IPS-18a (cell line): Measurements from ENCODE around the gene FBLN1.

Experiments used
- H3K27ac ChIP-seq: one replicate; pipeline ENCODE4 v1.5.1; 2013; ENCODE audit warnings: low read length
- H3K27me3 ChIP-seq: one replicate; pipeline ENCODE4 v1.6.1; 2013; ENCODE audit warnings: mild to moderate bottlenecking, low read length; ENCODE audit not compliant: control insufficient read depth, insufficient read depth
- H3K36me3 ChIP-seq: one replicate; pipeline ENCODE4 v1.6.1; 2013; ENCODE audit warnings: low read depth, low read length; ENCODE audit not compliant: control insufficient read depth
- H3K4me1 ChIP-seq: one replicate; pipeline ENCODE4 v1.6.1; 2013; ENCODE audit warnings: low read depth, low read length; ENCODE audit not compliant: control insufficient read depth
- H3K4me3 ChIP-seq: one replicate; pipeline ENCODE4 v1.5.1; 2013; ENCODE audit warnings: low read length
- H3K9ac ChIP-seq: one replicate; pipeline ENCODE4 v1.6.1; 2013; ENCODE audit warnings: mild to moderate bottlenecking, low read length, moderate library complexity
- H3K9me3 ChIP-seq: one replicate; pipeline ENCODE4 v1.6.1; 2013; ENCODE audit warnings: low read depth, low read length; ENCODE audit not compliant: control insufficient read depth

Gene FBLN1, protein sequence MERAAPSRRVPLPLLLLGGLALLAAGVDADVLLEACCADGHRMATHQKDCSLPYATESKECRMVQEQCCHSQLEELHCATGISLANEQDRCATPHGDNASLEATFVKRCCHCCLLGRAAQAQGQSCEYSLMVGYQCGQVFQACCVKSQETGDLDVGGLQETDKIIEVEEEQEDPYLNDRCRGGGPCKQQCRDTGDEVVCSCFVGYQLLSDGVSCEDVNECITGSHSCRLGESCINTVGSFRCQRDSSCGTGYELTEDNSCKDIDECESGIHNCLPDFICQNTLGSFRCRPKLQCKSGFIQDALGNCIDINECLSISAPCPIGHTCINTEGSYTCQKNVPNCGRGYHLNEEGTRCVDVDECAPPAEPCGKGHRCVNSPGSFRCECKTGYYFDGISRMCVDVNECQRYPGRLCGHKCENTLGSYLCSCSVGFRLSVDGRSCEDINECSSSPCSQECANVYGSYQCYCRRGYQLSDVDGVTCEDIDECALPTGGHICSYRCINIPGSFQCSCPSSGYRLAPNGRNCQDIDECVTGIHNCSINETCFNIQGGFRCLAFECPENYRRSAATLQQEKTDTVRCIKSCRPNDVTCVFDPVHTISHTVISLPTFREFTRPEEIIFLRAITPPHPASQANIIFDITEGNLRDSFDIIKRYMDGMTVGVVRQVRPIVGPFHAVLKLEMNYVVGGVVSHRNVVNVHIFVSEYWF

DNA sequence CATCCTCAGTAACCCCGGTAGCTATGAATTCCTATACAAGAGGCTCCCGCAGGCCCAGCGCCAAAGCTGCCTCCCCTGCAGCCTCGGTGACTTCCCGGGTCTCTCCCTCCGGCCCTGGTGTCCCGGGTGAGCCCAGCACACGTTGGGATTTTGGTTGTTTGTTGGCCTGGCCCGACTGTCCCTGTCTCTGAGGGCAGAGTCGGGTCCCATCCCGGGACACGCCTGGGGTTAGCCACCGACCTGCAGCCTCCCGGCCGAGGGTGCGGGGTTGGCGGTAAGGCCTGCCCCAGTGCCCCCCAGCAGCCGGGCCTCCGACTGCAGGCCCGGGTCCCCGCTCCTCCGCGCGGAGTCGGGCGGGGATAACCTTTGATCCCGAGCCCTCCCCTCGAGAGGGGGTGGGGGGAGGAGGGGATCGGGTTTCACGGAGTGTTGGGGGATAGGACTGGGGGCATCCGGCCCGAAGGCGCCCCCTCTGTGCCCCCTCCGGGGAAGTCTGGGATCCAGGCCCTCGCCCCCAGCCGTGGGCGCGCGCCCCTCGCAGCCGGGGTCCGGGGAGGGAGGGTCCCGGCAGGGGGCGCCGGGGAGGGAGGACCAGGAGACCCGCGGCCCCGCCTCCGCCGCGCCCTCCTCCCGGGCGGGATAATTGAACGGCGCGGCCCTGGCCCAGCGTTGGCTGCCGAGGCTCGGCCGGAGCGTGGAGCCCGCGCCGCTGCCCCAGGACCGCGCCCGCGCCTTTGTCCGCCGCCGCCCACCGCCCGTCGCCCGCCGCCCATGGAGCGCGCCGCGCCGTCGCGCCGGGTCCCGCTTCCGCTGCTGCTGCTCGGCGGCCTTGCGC is at the start of gene FBLN1:
TSS of gene FBLN1 (plus strand) at position 669 of the 835 bp plus-strand sequence. CDS start at position 772, 103 bp downstream.
- peak within 1 kb of the TSS; percentile 94 for H3K4me3 ChIP-seq
- H3K27me3 ChIP-seq, result no peaks in the 10 kb centered on the region
- H3K9me3 ChIP-seq, result no peaks in the 10 kb centered on the region
- H3K4me1 ChIP-seq, result peaks cover 28% of the 10 kb centered on the region
- peak within 1 kb of the TSS; percentile 88 for H3K27ac ChIP-seq
- H3K36me3 ChIP-seq, result no peaks in the 10 kb centered on the region
- H3K9ac ChIP-seq, result peak within 1 kb of the TSS; percentile 91

DNA sequence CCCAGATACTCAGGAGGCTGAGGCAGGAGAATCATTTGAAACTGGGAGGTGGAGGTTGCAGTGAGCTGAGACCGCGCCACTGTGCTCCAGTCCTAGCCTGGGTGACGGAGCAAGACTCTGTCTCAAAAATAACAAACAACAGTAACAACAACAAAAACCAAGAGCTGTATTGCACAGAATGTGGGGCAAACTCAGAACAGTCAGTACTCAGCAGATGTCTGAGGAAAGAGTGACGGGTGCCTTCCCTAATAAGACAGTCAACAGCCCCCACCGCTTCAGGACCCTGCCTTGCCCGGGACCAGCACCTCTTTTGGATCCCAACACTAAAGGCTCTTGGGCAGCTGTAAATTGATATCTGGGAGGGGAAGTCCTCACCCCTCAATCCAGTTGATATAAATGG is 48.9 kb upstream of the FBLN1 start:
- H3K27me3 ChIP-seq, result no peaks in the 10 kb centered on the region
- H3K9me3 ChIP-seq, result no peaks in the 10 kb centered on the region
- no peaks in the 10 kb centered on the region for H3K4me1 ChIP-seq
- H3K4me3 ChIP-seq, result no peak overlapping the region
- H3K9ac ChIP-seq, result no peak overlapping the region
- no peaks in the 10 kb centered on the region for H3K36me3 ChIP-seq
- no peak overlapping the region for H3K27ac ChIP-seq

DNA sequence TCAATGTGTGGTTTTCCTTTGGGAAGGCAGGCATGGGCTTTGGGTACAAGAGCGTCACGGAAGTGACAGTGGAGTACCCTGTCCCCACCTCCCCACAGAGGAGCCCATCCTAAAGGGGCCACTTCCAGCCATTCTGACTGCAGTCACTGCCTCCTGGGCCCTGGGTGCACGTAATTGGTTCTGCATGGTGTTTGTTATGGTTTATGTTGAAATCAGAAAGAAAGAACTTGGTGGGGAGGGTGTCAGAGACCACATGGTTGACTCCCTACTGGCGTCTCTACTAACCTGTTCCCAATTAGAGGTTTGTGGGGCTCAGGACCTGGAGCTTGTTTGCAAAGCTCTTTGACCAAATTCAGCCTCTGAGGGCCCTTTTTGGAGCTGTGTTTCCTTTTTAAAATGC is 48.4 kb upstream of the FBLN1 start:
- no peak overlapping the region for H3K27ac ChIP-seq

DNA sequence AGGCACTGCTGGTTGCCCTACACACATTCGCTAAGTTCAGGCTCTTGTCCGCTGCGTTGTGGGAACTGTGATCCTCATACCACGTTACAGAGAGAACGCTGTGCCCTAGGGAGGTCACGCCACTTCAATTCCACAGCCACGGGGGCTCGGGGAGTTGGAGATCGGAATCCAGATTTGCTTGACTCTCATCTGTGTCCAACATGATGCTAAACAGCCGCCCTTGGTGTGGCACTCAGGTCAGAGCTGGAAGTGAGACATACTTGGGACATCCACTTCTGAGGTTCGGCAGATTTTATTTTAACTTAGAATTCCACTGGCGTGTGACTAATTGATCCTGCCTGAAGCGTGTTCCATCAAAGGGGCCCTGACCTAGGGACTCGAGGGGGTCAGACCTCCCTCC is 47.5 kb upstream of the FBLN1 start:
- no peaks in the 10 kb centered on the region for H3K36me3 ChIP-seq
- no peak overlapping the region for H3K27ac ChIP-seq
- no peaks in the 10 kb centered on the region for H3K27me3 ChIP-seq
- H3K9ac ChIP-seq, result no peak overlapping the region
- H3K4me3 ChIP-seq, result no peak overlapping the region
- H3K4me1 ChIP-seq, result no peaks in the 10 kb centered on the region
- H3K9me3 ChIP-seq, result no peaks in the 10 kb centered on the region

More for the DNA sequence above, 48.4 kb upstream of the FBLN1 start:
- Histone ChIP-seq H3K36me3 (no peaks in the 10 kb centered on the region), H3K9ac (no peak overlapping the region), H3K4me3 (no peak overlapping the region), H3K9me3 (no peaks in the 10 kb centered on the region), H3K4me1 (no peaks in the 10 kb centered on the region), H3K27me3 (no peaks in the 10 kb centered on the region)

DNA sequence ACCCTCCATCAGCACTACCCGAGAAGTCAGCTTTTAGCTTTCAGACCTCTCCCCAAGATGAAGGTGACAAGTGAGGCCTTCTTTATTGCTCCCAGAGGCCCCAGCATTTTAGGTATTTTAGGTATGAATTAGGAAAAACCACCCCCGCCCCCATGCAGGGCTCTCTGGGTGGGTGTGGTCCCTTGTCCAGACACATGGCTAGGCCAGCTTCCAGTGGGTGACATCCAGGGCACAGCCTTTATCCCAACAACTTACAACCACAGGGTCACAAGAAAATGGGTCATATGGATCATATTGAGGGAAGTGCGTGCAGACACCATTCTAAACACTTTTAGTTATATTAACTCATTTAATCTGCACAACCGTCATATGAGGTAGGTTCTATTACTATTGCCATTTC is 47.1 kb upstream of the FBLN1 start:
- Histone ChIP-seq H3K27me3 (no peaks in the 10 kb centered on the region), H3K36me3 (no peaks in the 10 kb centered on the region), H3K9me3 (no peaks in the 10 kb centered on the region), H3K9ac (no peak overlapping the region), H3K4me3 (no peak overlapping the region), H3K27ac (no peak overlapping the region), H3K4me1 (no peaks in the 10 kb centered on the region)

DNA sequence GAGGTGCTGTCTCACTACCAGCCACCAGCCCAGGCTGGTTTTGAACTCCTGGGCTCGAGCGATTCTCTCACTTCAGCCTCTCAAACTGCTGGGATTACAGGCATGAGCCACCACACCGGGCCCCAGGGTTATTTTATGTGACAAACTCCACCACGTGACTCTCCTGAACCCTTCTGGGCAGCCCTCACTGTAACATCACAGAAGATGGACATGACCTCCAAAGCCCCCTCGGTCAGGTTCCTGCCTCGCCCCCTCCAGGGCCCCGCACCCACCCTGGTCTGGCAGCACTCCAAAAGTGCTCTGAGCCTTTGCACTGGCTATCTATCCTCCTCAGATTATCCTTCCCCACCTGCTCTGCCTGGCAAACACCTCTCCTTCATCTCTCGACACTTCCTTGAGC is 45.9 kb upstream of the FBLN1 start:
- Histone ChIP-seq H3K4me3 (no peak overlapping the region), H3K27me3 (no peaks in the 10 kb centered on the region), H3K27ac (no peak overlapping the region), H3K9ac (no peak overlapping the region), H3K36me3 (no peaks in the 10 kb centered on the region), H3K9me3 (no peaks in the 10 kb centered on the region), H3K4me1 (peaks cover 2% of the 10 kb centered on the region)

DNA sequence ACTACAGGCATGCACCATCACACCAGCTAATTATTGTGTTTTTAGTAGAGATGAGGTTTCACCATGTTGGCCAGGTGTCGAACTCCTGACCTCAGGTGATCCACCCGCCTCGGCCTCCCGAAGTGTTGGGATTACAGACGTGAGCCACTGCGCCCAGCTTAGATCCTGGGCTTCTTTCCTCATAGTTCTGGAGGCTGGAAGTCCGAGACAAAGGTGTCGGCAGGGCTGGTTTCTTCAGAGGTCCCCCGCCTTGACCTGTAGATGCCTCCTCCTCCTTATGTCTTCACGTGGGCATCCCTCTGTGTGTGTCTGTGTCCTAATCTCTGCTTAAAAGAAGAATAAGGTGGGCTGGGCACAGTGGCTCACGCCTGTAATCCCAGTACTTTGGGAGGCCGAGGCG is 44.2 kb upstream of the FBLN1 start:
- no peaks in the 10 kb centered on the region for H3K9me3 ChIP-seq
- H3K9ac ChIP-seq, result no peak overlapping the region
- no peaks in the 10 kb centered on the region for H3K27me3 ChIP-seq
- no peak overlapping the region for H3K27ac ChIP-seq
- no peaks in the 10 kb centered on the region for H3K36me3 ChIP-seq
- H3K4me3 ChIP-seq, result no peak overlapping the region
- H3K4me1 ChIP-seq, result peaks cover 6% of the 10 kb centered on the region

DNA sequence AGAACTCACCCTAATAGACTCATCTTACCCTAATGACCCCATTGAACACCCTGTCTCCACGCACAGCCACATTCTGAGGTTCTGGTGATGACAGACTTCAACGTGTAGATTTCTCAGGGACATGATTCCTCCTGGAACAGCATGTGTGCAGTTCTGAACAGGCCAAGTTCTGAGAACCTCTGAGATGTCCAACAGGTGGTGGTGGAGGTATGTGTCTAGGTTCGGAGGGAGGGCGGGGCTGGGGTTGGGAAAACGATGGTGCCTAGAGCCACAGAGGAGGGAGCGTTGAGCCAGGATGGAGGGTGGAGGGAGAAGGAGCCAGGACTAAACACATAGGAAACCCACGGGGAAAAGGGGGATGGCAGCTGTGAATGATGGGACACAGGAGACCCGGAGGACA is 43.4 kb upstream of the FBLN1 start:
- H3K9ac ChIP-seq, result no peak overlapping the region
- H3K4me3 ChIP-seq, result no peak overlapping the region
- no peaks in the 10 kb centered on the region for H3K9me3 ChIP-seq
- H3K4me1 ChIP-seq, result peaks cover 6% of the 10 kb centered on the region
- H3K36me3 ChIP-seq, result no peaks in the 10 kb centered on the region
- no peaks in the 10 kb centered on the region for H3K27me3 ChIP-seq
- no peak overlapping the region for H3K27ac ChIP-seq

DNA sequence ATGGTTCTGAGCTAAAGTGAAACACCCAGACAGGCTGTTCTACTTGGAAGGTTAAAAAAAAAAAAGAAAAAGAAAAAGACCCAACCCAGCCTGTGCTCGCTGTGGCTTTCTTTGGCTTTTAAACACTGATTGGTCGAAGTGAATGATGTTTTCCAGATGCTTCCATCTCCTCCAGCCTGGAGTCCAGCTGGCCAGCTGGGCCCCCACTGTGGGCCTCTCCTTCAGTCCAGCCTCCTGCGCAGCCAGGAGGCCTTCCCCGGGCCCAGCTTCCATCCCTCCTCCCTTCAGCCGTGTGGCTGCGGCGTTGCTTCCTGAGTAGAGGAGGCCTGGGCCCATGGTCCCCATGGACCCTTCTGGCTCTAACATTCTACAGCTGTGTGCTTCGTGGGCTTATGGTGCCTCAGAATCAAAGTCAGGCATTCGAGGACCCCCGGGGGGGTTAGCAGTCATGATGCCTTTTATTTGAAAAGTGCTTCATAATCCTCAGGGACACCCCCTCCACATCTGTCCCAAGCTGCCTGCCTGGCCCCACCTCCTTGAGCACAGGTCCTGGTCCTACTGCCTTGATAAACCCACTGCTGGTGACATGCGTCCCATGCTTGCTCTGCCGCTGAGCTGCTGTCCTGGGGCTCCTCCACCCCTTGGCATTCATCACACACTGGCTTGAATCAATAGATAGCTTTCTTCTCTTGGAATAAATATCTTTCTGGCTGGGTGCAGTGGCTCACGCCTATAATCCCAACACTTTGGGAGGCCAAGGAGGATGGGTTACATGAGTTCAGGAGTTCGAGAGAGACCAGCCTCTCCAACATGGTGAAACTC is 42.2 kb upstream of the FBLN1 start:
- Histone ChIP-seq H3K27me3 (no peaks in the 10 kb centered on the region), H3K4me3 (no peak overlapping the region), H3K4me1 (peaks cover 6% of the 10 kb centered on the region), H3K9ac (no peak overlapping the region), H3K27ac (no peak overlapping the region), H3K36me3 (no peaks in the 10 kb centered on the region), H3K9me3 (no peaks in the 10 kb centered on the region)

DNA sequence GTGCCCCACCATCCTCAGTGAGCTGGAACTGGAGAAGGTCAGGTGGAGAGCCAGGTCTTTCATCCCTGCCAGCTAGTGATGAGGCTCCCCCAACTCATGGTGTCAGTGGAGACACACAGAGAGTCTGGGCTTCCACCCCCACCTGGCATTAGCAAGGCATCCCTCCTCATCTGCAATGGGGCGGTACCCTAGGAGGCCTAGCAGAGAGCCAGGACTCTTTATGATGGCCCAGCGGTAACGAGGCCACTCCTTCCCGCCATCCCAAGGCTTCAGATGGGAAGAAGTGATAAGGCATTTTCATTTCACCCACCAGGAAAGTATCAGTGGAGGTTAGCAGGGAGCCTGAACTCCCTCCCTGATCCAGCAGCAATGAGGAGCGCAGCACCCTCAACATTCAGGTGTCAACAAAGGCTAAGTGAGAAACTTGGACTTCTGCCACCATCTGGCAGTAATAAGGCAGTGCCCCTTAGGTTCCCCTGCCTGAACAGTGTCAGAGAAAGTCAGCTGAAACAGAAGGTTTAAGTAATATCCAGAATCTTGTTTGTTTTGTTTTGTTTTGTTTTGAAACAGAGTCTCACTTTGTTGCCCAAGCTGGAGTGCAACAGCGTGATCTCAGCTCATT is 40.5 kb upstream of the FBLN1 start:
- Histone ChIP-seq H3K27ac (no peak overlapping the region), H3K4me1 (peaks cover 6% of the 10 kb centered on the region), H3K9me3 (no peaks in the 10 kb centered on the region), H3K36me3 (no peaks in the 10 kb centered on the region), H3K9ac (no peak overlapping the region), H3K4me3 (no peak overlapping the region), H3K27me3 (no peaks in the 10 kb centered on the region)
